Lung (tissue), 12 donors: ENCODE results near the gene ATP5F1C. TPM values are rescaled to one million over a fixed set of nuclear protein-coding genes. Genes with fewer than 3 reads are reported as not detected.
"Not testable (repeated sequence)": the region's sequence is repeated elsewhere in the genome, so short reads cannot be mapped to it uniquely, and the experiment has no call there.

Experiments used
- ATAC-seq: fragments of 200-7000 bp; cut with Tn5 transposase; one replicate; pipeline ENCODE4 v1.9.1; 2020; ENCODE audit warnings: moderate number of reproducible peaks; ENCODE audit not compliant: insufficient read depth, low FRiP score
- DNase-seq, 3 donors: peaks; one replicate each; pipeline ENCODE4 v3.0.0-alpha.2; 2013 to 2017
- H3K27ac ChIP-seq, 2 donors: one replicate each; pipeline ENCODE4 v1.5.1; 2013; ENCODE audit warnings: mild to moderate bottlenecking in 2 of 2, moderate library complexity in 2 of 2, control low read depth in 1 of 2, inconsistent platforms in 1 of 2, low read depth in 1 of 2, low read length in 1 of 2
- H3K27me3 ChIP-seq, 3 donors: one replicate each; pipeline ENCODE4 v1.5.1; 2013; ENCODE audit warnings: low read length in 2 of 3; ENCODE audit not compliant: control insufficient read depth in 3 of 3, insufficient read depth in 3 of 3
- H3K36me3 ChIP-seq, 4 donors: one replicate each; pipeline ENCODE4 v1.5.1; 2013; ENCODE audit warnings: low read length in 4 of 4, mild to moderate bottlenecking in 1 of 4, moderate library complexity in 1 of 4; ENCODE audit not compliant: control insufficient read depth in 4 of 4, insufficient read depth in 4 of 4
- H3K4me1 ChIP-seq, 5 donors: one replicate each; pipeline ENCODE4 v1.5.1; 2013; ENCODE audit warnings: low read length in 5 of 5, mild to moderate bottlenecking in 2 of 5, moderate library complexity in 1 of 5; ENCODE audit not compliant: control insufficient read depth in 5 of 5, insufficient read depth in 5 of 5
- H3K4me3 ChIP-seq: one replicate; pipeline ENCODE4 v1.5.1; 2013; ENCODE audit warnings: mild to moderate bottlenecking, control low read depth, moderate library complexity
- H3K9ac ChIP-seq, 2 donors: one replicate each; pipeline ENCODE4 v1.5.1; 2013; ENCODE audit warnings: low read length in 2 of 2, control low read depth in 1 of 2; ENCODE audit not compliant: insufficient read depth in 1 of 2
- H3K9me3 ChIP-seq, 4 donors: one replicate each; pipeline ENCODE4 v1.5.1; 2013; ENCODE audit warnings: low read length in 3 of 4, mild to moderate bottlenecking in 1 of 4, moderate library complexity in 1 of 4; ENCODE audit not compliant: control insufficient read depth in 4 of 4, insufficient read depth in 3 of 4
- WGBS, 2 donors: extraction: QIAGEN DNeasy Blood & Tissue Kit; methylation state at CpG; one replicate each; pipeline ENCODE4 v1.1.7; 2013; 5-methylcytosine and 5-hydroxymethylcytosine counted together
- polyA plus RNA-seq, 2 donors: library from polyadenylated mRNA; stranded (reverse); fragments of 200-250 nt; gene quantifications; one replicate each; pipeline ENCODE4 v1.2.1, GENCODE V29; 2013
- total RNA-seq, 2 donors: library from RNA; depleted of rRNA in 1 of 2; stranded (reverse); fragments of >200 nt in 1 of 2; gene quantifications; one replicate each; pipeline ENCODE4 v1.2.1, GENCODE V29; 2014 to 2021
- TF ChIP-seq, protein P1 (sequence below): IDR thresholded peaks from 2 replicates; pipeline ENCODE4 v1.5.1; 2012; ENCODE audit warnings: mild to moderate bottlenecking; ENCODE audit errors: control extremely low read depth, extremely low read depth
- donor health status: control.
- donor health status: control.
- donor health status: Bipolar disorder and iron deficiency.
- donor health status: healthy.
- donor health status: DM: yes; HTN: yes; CAD: no.

Gene ATP5F1C
- total and polyA plus RNA-seq, 4 donors = 175 to 418 (median 209) TPM

DNA sequence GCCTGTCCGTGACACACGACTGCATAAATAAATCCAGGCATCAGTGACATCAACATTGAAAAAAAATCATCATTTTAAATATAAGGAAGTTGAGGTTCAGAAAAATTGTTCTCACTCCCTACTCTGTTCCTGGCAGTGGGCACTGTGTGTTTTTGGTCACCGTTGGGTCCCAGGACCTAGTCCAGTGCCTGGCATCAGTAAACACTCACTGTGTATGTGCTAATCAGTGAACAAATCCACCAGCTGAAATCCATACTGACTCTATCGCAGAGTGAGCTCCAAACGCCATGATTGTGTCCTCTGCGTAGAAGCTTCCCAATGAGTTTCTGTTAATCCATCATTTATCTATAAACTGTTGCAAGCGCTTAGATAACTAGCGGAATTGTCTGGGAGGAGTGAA lies 43.7 kb upstream of the ATP5F1C start:
- DNase-seq (no peak), ATAC-seq (no peak)
- Histone ChIP-seq H3K27ac (no peak overlapping the region), H3K4me1 (no peaks in the 10 kb centered on the region), H3K27me3 (no peaks in the 10 kb centered on the region), H3K4me3 (no peak overlapping the region), H3K9ac (no peak overlapping the region), H3K9me3 (no peaks in the 10 kb centered on the region), H3K36me3 (no peaks in the 10 kb centered on the region)
- TF ChIP-seq, protein P1, sequence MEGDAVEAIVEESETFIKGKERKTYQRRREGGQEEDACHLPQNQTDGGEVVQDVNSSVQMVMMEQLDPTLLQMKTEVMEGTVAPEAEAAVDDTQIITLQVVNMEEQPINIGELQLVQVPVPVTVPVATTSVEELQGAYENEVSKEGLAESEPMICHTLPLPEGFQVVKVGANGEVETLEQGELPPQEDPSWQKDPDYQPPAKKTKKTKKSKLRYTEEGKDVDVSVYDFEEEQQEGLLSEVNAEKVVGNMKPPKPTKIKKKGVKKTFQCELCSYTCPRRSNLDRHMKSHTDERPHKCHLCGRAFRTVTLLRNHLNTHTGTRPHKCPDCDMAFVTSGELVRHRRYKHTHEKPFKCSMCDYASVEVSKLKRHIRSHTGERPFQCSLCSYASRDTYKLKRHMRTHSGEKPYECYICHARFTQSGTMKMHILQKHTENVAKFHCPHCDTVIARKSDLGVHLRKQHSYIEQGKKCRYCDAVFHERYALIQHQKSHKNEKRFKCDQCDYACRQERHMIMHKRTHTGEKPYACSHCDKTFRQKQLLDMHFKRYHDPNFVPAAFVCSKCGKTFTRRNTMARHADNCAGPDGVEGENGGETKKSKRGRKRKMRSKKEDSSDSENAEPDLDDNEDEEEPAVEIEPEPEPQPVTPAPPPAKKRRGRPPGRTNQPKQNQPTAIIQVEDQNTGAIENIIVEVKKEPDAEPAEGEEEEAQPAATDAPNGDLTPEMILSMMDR = no peak
- 87 to 91% methylated on average over 8 of the region's 8 CpGs for WGBS, 2 donors

GRCh38 chr10:7748637-7749036 lies 39.3 kb upstream of the ATP5F1C start:
- H3K4me3 ChIP-seq, H3K27me3 ChIP-seq, H3K4me1 ChIP-seq, ATAC-seq, H3K27ac ChIP-seq, H3K9ac ChIP-seq, DNase-seq, H3K9me3 ChIP-seq: not testable (repeated sequence)
- WGBS, 2 donors = 91 to 96% methylated on average over 7 of the region's 7 CpGs
- peaks cover 5 to 12% (median 10%) of the 10 kb centered on the region in 4 donors for H3K36me3 ChIP-seq

GRCh38 chr10:7750222-7750621 lies 37.8 kb upstream of the ATP5F1C start:
- Histone ChIP-seq H3K9ac (no peak overlapping the region), H3K27me3 (no peaks in the 10 kb centered on the region), H3K9me3 (no peaks in the 10 kb centered on the region), H3K4me1 (no peaks in the 10 kb centered on the region), H3K27ac (no peak overlapping the region), H3K36me3 (peaks cover 12 to 22% (median 20%) of the 10 kb centered on the region in 4 donors), H3K4me3 (no peak overlapping the region)
- no peak for DNase-seq
- TF ChIP-seq, protein P1 = no peak
- 97 to 98% methylated on average over 5 of the region's 5 CpGs for WGBS, 2 donors
- ATAC-seq = no peak

DNA sequence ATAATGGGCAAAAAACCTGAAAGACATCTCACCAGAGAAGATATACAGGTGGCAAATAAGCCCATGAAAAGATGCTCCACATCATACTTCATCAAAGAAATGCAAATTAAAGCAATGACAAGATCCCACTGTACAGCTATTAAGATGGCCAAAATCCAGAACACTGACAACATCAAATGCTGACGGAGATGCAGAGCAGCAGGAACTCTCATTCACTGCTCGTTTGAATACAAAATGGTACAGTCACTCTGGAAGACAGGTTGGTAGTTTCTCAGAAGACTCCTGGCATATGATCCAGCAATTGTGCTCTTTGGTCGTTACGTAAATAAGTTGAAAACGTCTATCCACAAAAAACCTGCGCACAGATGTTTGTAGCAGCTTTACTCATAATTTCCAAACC lies 35.7 kb upstream of the ATP5F1C start:
- H3K27ac ChIP-seq = no peak overlapping the region
- no peak for ATAC-seq
- H3K27me3 ChIP-seq = no peaks in the 10 kb centered on the region
- H3K4me3 ChIP-seq = no peak overlapping the region
- no peak for DNase-seq
- peaks cover 15 to 34% (median 24%) of the 10 kb centered on the region in 4 donors for H3K36me3 ChIP-seq
- WGBS, 2 donors = 92 to 94% methylated on average over 6 of the region's 6 CpGs
- TF ChIP-seq, protein P1 = no peak
- H3K9me3 ChIP-seq = peaks cover 0 to 2% (median 0%) of the 10 kb centered on the region in 4 donors
- no peaks in the 10 kb centered on the region for H3K4me1 ChIP-seq
- H3K9ac ChIP-seq = no peak overlapping the region
